Activated T-cell treated with anti-CD3 and anti-CD28 coated beads, Interleukin-2, amount 50 U/mL, for 24 hours (primary cell): ENCODE results near the gene MRPL39.

Experiments used
- DNase-seq: peaks from one replicate; pipeline ENCODE4 v3.0.0-alpha.2; 2020
- H3K27ac Mint-ChIP-seq: 2 replicates; pipeline ENCODE4 v1.8.0; 2020; ENCODE audit warnings: mild to moderate bottlenecking, mixed read lengths
- H3K27me3 Mint-ChIP-seq: 2 replicates; pipeline ENCODE4 v1.8.0; 2020; ENCODE audit warnings: mixed read lengths
- H3K36me3 Mint-ChIP-seq: 2 replicates; pipeline ENCODE4 v1.8.0; 2020; ENCODE audit warnings: low read depth, mixed read lengths
- H3K4me1 Mint-ChIP-seq: 2 replicates; pipeline ENCODE4 v1.8.0; 2020; ENCODE audit warnings: low read depth, mixed read lengths
- H3K4me3 Mint-ChIP-seq: 2 replicates; pipeline ENCODE4 v1.8.0; 2020; ENCODE audit warnings: mild to moderate bottlenecking, moderate library complexity, mixed read lengths
- H3K9me3 Mint-ChIP-seq: 2 replicates; pipeline ENCODE4 v1.8.0; 2020; ENCODE audit warnings: mixed read lengths

Gene MRPL39

GRCh38 chr21:25567472-25567871, 39.8 kb downstream of the MRPL39 start:
- peak overlapping the region; percentile 98 for H3K27ac Mint-ChIP-seq
- H3K9me3 Mint-ChIP-seq: no peaks in the 10 kb centered on the region
- peaks cover 41% of the 10 kb centered on the region for H3K4me1 Mint-ChIP-seq
- DNase-seq: peak; percentile 58
- peak overlapping the region; percentile 95 for H3K4me3 Mint-ChIP-seq
- peaks cover 99% of the 10 kb centered on the region for H3K36me3 Mint-ChIP-seq
- no peaks in the 10 kb centered on the region for H3K27me3 Mint-ChIP-seq

GRCh38 chr21:25566645-25567044, 40.6 kb downstream of the MRPL39 start:
- H3K27me3 Mint-ChIP-seq: no peaks in the 10 kb centered on the region
- H3K27ac Mint-ChIP-seq: peak overlapping the region; percentile 98
- H3K4me3 Mint-ChIP-seq: peak overlapping the region; percentile 95
- H3K9me3 Mint-ChIP-seq: no peaks in the 10 kb centered on the region
- no peak for DNase-seq
- peaks cover 36% of the 10 kb centered on the region for H3K4me1 Mint-ChIP-seq
- H3K36me3 Mint-ChIP-seq: peaks cover 100% of the 10 kb centered on the region

GRCh38 chr21:25565272-25566211, 41.7 kb downstream of the MRPL39 start:
- Mint-ChIP-seq H3K9me3 (no peaks in the 10 kb centered on the region), H3K27me3 (no peaks in the 10 kb centered on the region), H3K36me3 (peaks cover 97% of the 10 kb centered on the region), H3K4me3 (peak overlapping the region; percentile 95), H3K4me1 (peaks cover 37% of the 10 kb centered on the region), H3K27ac (peak overlapping the region; percentile 98)
- DNase-seq: peak; percentile 70

- H3K4me1 Mint-ChIP-seq: peaks cover 40% of the 10 kb centered on the region
- no peaks in the 10 kb centered on the region for H3K27me3 Mint-ChIP-seq
These were observed 42.8 kb downstream of the MRPL39 start for GRCh38 chr21:25564349-25564948.

GRCh38 chr21:25563361-25564116, 43.7 kb downstream of the MRPL39 start:
- Mint-ChIP-seq H3K4me1 (peaks cover 44% of the 10 kb centered on the region), H3K4me3 (peak overlapping the region; percentile 95), H3K27ac (peak overlapping the region; percentile 98), H3K36me3 (peaks cover 87% of the 10 kb centered on the region), H3K27me3 (no peaks in the 10 kb centered on the region), H3K9me3 (peaks cover 4% of the 10 kb centered on the region)
- DNase-seq: peak; percentile 68

More at GRCh38 chr21:25564349-25564948, 42.8 kb downstream of the MRPL39 start:
- DNase-seq: peak; percentile 57
- H3K27ac Mint-ChIP-seq: peak overlapping the region; percentile 98
- H3K4me3 Mint-ChIP-seq: peak overlapping the region; percentile 95
- H3K9me3 Mint-ChIP-seq: peaks cover 4% of the 10 kb centered on the region
- H3K36me3 Mint-ChIP-seq: peaks cover 92% of the 10 kb centered on the region

GRCh38 chr21:25562660-25563059, 44.6 kb downstream of the MRPL39 start:
- no peak for DNase-seq
- peaks cover 46% of the 10 kb centered on the region for H3K4me1 Mint-ChIP-seq
- peak overlapping the region; percentile 95 for H3K4me3 Mint-ChIP-seq
- H3K27me3 Mint-ChIP-seq: no peaks in the 10 kb centered on the region
- H3K36me3 Mint-ChIP-seq: peaks cover 78% of the 10 kb centered on the region
- peak overlapping the region; percentile 98 for H3K27ac Mint-ChIP-seq
- H3K9me3 Mint-ChIP-seq: peaks cover 4% of the 10 kb centered on the region

- H3K36me3 Mint-ChIP-seq: peaks cover 71% of the 10 kb centered on the region
- H3K4me3 Mint-ChIP-seq: peak overlapping the region; percentile 95
- peak; percentile 96 for DNase-seq
- no peaks in the 10 kb centered on the region for H3K27me3 Mint-ChIP-seq
- peaks cover 49% of the 10 kb centered on the region for H3K4me1 Mint-ChIP-seq
- peak overlapping the region; percentile 98 for H3K27ac Mint-ChIP-seq
- H3K9me3 Mint-ChIP-seq: peaks cover 4% of the 10 kb centered on the region
These were observed 45.3 kb downstream of the MRPL39 start for GRCh38 chr21:25561668-25562641.

GRCh38 chr21:25560891-25561290, 46.4 kb downstream of the MRPL39 start:
- peak overlapping the region; percentile 98 for H3K27ac Mint-ChIP-seq
- H3K36me3 Mint-ChIP-seq: peaks cover 60% of the 10 kb centered on the region
- DNase-seq: no peak
- peak overlapping the region; percentile 95 for H3K4me3 Mint-ChIP-seq
- peaks cover 4% of the 10 kb centered on the region for H3K9me3 Mint-ChIP-seq
- no peaks in the 10 kb centered on the region for H3K27me3 Mint-ChIP-seq
- peaks cover 57% of the 10 kb centered on the region for H3K4me1 Mint-ChIP-seq

GRCh38 chr21:25560271-25560685, 47.0 kb downstream of the MRPL39 start:
- peak overlapping the region; percentile 95 for H3K4me3 Mint-ChIP-seq

GRCh38 chr21:25559746-25560145, 47.5 kb downstream of the MRPL39 start:
- peak overlapping the region; percentile 95 for H3K4me3 Mint-ChIP-seq
- H3K27me3 Mint-ChIP-seq: no peaks in the 10 kb centered on the region
- peaks cover 69% of the 10 kb centered on the region for H3K4me1 Mint-ChIP-seq
- no peak for DNase-seq
- H3K36me3 Mint-ChIP-seq: peaks cover 49% of the 10 kb centered on the region
- peaks cover 4% of the 10 kb centered on the region for H3K9me3 Mint-ChIP-seq
- H3K27ac Mint-ChIP-seq: peak overlapping the region; percentile 98

More at GRCh38 chr21:25560271-25560685, 47.0 kb downstream of the MRPL39 start:
- H3K36me3 Mint-ChIP-seq: peaks cover 54% of the 10 kb centered on the region
- peaks cover 64% of the 10 kb centered on the region for H3K4me1 Mint-ChIP-seq
- no peaks in the 10 kb centered on the region for H3K27me3 Mint-ChIP-seq
- H3K27ac Mint-ChIP-seq: peak overlapping the region; percentile 98
- peaks cover 4% of the 10 kb centered on the region for H3K9me3 Mint-ChIP-seq
- DNase-seq: no peak

GRCh38 chr21:25558123-25558522, 49.2 kb downstream of the MRPL39 start:
- peaks cover 4% of the 10 kb centered on the region for H3K9me3 Mint-ChIP-seq
- DNase-seq: no peak
- H3K4me1 Mint-ChIP-seq: peaks cover 75% of the 10 kb centered on the region
- no peak overlapping the region for H3K4me3 Mint-ChIP-seq
- H3K27ac Mint-ChIP-seq: peak overlapping the region; percentile 98
- no peaks in the 10 kb centered on the region for H3K27me3 Mint-ChIP-seq
- peaks cover 33% of the 10 kb centered on the region for H3K36me3 Mint-ChIP-seq

- Mint-ChIP-seq H3K27ac (peak overlapping the region; percentile 91), H3K27me3 (no peaks in the 10 kb centered on the region), H3K36me3 (peaks cover 23% of the 10 kb centered on the region), H3K4me3 (no peak overlapping the region), H3K4me1 (peaks cover 75% of the 10 kb centered on the region), H3K9me3 (peaks cover 4% of the 10 kb centered on the region)
- DNase-seq: no peak
These were observed 50.1 kb downstream of the MRPL39 start for GRCh38 chr21:25557180-25557579.

- Mint-ChIP-seq H3K4me3 (peak overlapping the region; percentile 38), H3K27me3 (no peaks in the 10 kb centered on the region), H3K9me3 (peaks cover 4% of the 10 kb centered on the region), H3K36me3 (peaks cover 12% of the 10 kb centered on the region), H3K27ac (peak overlapping the region; percentile 91), H3K4me1 (peaks cover 74% of the 10 kb centered on the region)
- DNase-seq: no peak
These were observed 51.2 kb downstream of the MRPL39 start for GRCh38 chr21:25556091-25556490.
